GM18861 (cell line): ENCODE measurements around the gene FCHO2.
"Not testable (repeated sequence)": the region's sequence is repeated elsewhere in the genome, so short reads cannot be mapped to it uniquely, and the experiment has no call there.

ENCODE experiments used
- ATAC-seq: cut with Tn5 transposase; IDR thresholded peaks from one replicate; pipeline ENCODE4 v1.9.1; 2021; ENCODE audit not compliant: unreplicated experiment

The FCHO2 gene

DNA sequence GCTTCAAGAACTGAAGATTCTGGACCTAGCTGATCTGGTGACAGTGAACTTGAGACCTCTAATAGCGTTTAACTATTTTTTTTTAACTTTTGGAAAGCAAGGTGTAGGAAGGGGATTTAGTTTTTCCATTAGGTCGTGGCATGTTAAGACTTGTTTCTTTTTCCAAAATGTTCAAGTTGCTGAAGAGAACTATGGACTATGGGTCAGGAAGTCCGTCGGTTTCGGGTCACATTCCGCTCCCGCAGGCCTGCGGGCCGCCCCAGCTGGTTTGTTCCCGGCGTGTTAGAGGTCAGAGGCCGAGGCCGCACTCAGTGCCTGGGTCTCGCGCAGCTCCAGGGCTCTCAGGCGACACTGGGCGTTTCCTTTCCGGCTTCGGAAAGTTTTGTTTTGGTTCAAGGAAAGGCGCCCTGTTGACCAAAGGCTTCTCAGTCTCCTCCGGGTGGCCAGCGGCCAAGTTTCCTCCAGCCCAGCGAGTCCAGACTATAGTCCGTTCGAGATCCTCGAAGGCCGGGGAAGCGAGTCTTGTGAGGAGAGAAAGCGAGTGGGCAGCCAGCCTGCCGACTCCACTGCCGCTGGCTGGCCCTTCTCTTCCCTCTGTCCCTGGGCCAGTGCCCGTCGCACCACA is 586 bp upstream of the FCHO2 start:
- ATAC-seq: peak; percentile 29

DNA sequence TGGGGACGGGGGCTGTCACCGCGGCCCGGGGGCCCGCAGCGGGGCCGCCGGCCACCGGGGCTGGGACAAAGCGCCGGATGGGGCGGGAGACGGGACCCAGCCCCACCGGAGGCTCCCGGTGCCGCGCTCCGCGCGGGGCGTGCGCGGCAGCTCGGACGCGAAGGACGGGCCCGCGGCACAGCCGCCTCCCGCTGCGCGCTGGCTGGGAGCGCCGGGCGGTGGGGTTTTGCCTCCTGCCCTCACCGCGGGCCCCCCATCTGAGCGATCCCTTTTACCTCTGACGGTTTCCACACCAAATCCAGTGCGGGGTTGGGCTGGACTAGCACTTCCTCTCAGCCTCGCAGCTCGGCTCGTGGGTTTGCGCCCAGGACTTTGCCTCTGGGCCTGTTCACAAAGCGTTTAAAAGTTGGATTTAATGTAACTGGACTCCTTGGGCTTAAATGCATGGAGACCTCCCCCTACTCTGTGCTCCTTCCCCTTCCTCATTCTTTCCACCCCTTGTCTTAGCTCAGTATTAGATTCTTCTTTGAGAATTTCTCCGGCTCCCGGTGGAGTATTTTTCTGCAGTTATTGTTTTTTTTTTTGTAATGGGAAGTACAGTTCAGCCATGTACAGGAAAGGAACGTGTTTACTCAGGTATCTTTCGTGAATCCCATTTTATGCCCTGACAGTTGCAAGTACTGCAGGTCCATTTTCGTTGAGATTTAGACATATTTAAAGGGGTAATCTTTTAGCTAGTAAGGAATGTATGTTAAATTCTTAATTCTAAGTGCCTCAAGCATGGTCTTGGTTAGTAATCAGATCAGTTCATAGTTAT is 691 bp downstream of the FCHO2 start:
- ATAC-seq: peak; percentile 32

DNA sequence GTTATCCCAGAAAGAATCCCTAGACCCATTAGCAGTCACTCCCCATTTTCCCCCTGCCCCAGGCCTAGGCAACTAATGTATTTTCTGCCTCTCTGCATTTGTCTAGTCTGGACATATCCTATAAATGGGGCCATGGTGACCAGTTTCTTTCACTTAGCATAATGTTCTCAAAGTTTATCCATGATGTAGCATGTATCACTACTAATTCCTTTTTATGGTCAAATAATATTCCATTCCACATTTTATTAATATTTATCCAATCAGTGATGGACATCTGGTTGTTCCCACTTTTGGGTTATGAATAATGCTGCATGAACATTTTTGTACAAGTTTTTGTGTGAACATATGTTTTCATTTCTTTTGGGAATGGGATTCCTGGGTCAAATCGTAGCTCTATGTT is 1.5 kb downstream of the FCHO2 start:
- ATAC-seq: no peak

DNA sequence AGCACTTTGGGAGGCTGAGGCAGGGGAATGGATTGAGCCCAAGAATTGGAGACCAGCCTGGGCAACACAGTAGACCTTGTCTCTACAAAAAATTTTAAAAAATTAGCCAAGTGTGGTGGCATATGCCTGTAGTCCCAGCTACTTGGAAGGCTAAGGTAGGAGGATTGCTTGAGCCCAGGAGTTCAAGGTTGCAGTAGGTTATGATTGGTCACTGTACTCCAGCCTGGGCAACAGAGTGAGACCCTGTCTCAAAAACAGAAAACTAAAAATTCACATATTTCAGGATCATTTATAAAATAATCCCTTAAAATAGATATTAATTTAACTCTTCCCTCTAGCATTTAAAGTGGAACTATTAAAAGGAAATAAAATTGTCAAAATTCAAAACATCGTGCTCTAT is 3.4 kb downstream of the FCHO2 start:
- ATAC-seq: no peak

DNA sequence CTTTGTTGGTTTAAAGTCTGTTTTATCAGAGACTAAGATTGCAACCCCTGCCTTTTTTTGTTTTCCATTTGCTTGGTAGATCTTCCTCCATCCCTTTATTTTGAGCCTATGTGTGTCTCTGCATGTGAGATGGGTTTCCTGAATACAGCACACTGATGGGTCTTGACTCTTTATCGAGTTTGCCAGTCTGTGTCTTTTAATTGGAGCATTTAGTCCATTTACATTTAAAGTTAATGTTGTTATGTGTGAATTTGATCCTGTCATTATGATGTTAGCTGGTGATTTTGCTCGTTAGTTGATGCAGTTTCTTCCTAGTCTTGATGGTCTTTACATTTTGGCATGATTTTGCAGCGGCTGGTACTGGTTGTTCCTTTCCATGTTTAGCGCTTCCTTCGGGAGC is 18.6 kb downstream of the FCHO2 start:
- ATAC-seq: not testable (repeated sequence)

DNA sequence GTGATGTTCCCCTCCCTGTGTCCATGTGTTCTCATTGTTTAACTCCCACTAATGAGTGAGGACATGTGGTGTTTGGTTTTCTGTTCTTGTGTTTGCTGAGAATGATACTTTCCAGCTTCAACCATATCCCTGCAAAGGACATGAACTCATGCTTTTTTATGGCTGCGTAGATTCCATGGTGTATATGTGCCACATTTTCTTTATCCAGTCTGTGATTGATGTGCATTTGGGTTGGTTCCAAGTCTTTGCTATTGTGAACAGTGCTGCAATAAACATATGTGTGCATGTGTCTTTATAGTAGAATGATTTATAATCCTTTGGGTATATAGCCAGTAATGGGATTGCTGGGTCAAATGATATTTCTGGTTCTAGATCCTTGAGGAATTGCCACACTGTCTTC is 21.0 kb downstream of the FCHO2 start:
- not testable (repeated sequence) for ATAC-seq

DNA sequence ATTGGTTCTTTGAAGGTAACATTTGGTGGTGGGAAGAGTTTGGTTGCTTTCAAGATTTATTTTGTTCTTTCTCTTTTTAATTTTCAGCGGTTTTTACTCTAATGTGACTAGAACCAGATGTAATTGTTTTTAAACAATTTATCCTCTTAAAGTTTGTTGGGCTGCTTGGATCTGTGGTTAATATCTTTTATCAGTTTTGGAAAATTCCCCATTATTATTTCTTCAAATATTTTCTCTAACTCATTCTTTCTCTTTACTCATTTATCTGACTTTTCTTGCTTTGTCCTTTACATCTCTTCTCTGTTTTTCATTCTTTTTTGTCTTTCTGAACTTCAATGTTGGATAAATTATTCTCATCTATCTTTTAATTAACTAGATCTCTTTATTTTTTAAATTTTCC is 29.9 kb downstream of the FCHO2 start:
- ATAC-seq: no peak

DNA sequence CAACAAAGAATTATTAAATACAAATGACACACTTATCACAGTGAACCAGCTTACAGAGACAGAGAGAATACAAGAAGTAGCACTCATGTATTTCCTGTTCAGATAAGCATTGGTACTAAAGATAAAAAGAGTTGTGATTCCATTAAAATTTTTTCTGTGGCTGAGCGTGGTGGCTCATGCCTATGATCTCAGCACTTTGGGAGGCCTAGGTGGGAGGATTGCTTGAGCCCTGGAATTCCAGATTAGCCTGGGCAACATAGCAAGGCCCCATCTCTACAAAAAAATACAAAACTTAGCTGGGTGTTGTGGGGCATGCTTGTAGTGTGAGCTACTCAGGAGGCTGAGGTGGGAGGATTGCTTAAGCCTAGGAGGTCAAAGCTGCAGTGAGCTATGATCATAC is 32.9 kb downstream of the FCHO2 start:
- ATAC-seq: no peak

DNA sequence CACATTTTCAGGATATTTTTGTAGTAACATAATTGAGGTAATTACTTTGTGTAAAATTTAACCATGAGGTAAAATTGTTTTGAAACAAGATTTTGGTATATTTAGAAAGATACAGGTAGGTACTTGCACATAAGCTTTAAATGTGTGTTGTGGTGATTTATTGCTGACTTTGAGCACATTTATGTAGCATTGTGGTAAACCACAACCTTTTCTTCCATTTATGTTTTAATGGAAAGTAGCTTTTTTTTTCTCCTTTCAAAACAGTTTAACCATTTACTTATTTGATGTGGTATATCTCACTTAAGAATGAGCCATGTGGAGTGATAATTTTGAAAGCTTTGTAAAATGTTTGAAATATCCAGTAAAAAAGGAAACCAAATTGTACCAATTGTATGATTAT is 35.6 kb downstream of the FCHO2 start:
- ATAC-seq: no peak

DNA sequence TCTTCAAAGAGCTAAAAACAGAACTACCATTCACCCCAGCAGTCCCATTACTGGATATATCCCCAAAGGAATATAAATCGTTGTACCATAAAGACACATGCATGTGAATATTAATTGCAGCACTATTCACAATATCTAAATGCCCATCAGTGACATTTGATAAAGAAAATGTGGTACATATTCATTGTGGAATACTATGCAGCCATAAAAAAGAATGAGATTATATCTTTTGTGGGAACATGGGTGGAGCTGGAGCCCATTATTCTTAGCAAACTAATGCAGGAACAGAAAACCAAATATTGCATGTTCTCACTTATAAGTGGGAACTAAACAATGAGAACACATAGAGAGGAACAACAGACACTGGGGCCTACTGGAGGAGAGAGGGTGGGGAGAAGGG is 38.7 kb downstream of the FCHO2 start:
- ATAC-seq: no peak

DNA sequence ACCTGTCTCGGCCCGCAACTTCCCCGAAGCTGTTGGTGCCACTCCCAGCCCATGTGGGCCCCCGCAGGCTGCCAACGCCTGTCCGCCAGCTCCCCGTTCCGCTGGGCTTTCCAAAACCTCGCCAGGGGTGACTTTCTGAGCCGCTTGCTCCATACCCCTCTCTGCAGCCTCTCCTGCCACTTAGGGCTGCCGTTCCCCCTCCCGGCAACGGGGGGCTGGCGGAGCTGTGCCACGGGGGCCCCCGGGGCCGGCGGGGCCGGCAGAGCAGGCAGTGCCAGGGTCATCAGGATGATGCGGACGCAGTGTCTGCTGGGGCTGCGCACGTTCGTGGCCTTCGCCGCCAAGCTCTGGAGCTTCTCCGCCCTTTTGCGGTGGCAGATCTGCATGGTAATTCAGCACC is 40.8 kb downstream of the FCHO2 start:
- no peak for ATAC-seq

DNA sequence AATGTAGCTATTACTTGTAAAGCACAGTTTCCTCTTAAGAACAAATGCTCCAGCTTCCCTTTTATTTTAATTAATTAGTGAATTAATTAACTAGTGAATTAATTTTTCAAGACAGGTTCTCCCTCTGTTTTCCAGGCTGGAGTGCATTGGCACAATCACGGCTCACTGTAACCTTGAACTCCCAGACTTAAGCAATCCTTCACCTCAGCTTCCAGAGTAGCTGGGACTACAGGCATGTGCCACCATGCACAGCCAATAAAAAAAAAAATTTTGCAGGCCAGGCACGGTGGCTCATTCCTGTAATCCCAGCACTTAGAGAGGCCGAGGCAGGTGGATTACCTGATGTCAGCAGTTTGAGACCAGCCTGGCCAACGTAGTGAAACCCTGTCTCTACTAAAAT is 44.1 kb downstream of the FCHO2 start:
- ATAC-seq: no peak

DNA sequence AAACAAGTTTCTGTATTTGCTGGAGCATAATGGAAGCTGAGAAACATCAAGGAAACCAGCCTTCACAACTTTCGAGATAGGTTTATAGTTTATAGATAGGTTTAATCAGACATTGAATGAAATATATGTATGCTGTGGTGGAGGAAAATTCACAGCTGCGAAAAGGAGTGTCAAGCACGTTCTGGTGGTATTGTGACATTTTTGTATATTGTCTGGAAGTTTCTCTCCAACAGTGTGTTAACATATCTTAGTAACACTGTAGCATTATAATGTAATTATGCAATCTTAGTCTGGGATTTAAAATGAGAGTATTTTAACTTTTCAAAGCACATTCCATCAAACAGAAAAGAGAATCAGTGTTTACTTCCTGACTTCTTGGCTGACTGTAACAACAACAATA is 50.0 kb downstream of the FCHO2 start:
- ATAC-seq: no peak

DNA sequence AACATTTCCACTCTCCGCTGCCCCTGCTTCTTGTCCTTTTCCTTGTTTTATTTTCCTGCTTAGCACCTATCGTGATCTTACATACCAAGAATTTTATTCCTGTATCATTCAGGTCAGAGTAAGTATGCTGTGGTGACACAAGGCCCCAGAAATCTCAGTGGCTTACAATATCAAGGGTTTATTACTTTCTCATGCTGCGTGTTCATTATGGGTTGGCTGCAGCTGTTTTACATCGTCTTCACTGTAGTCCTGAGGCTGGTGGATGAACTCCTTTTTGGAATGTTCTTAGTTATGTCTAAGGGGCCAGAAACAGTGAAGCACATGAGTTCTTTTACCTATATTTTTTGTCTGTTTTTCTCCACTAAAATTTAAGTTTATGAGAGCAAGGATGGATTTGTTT is 51.2 kb downstream of the FCHO2 start:
- no peak for ATAC-seq

DNA sequence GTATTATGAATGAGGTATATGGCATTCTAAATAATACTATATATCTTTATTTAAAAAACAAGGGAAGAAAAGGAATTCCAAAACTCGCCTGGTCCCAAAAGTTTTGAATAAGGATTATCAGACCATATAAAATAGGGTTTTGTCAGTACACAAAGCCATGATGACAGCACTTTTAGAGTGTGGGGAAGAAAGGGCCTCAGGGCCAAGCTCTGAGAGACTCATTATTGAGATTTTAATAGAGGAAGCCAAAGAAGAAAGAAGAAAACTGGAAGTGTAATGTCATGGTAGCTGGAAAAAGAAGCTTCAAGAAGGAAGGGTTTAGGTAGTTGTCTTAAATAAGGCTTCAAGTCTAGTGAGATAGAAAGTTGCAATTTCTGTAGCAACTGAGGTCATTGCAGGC is 53.0 kb downstream of the FCHO2 start:
- ATAC-seq: no peak

DNA sequence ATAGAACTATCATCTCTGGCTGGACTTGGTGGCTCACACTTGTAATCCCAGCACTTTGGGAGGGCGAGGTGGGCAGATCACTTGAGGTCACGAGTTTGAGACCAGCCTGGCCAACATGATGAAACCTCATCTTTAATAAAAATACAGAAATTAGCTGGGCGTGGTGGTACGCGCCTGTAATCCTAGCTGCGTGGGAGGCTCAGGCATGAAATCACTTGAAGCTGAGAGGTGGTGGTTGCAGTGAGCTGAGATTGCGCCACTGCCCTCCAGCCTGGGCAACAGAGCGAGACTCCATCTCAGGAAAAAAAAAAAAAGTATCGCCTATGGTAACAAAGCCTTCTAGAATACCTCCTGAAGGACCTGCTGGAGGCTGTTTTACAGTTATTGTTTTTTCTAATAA is 55.8 kb downstream of the FCHO2 start:
- not testable (repeated sequence) for ATAC-seq

DNA sequence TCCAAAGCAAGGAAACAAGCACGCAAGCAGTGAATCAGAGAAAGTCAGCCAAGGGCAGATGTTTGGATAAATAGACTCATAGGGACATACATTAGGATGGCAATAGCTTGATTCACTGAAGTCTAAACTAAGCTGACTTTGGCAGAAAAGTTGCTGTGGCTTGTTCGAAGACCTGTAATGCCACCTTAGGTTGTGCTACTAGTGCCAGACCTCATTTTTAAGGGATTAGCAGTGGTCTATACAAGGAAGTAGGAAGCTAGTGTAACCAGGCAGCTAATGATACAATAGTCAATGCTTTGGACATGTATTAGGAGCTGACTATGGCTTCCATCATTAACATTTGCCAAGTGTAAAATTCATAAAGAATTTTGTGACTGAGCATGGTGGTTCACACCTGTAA is 63.1 kb downstream of the FCHO2 start:
- ATAC-seq: no peak

DNA sequence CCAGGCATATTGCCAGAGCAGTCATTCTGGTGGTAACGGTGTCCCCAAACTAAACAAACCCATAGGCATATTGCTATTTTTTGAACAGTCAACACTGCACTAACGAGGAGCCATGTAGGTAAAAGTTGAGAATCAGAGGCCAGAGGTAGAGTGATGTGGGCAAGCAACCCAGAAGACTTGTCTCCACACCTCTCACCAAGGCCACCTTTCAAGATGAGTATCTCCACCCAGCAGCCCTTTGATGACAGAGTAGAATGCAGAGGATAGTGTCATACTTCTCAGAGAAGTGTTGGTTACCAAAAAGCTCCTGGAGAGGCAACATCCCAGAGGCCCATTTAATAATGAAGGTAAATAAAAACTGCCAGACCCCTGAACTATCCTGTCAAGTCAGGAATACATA is 63.9 kb downstream of the FCHO2 start:
- no peak for ATAC-seq

DNA sequence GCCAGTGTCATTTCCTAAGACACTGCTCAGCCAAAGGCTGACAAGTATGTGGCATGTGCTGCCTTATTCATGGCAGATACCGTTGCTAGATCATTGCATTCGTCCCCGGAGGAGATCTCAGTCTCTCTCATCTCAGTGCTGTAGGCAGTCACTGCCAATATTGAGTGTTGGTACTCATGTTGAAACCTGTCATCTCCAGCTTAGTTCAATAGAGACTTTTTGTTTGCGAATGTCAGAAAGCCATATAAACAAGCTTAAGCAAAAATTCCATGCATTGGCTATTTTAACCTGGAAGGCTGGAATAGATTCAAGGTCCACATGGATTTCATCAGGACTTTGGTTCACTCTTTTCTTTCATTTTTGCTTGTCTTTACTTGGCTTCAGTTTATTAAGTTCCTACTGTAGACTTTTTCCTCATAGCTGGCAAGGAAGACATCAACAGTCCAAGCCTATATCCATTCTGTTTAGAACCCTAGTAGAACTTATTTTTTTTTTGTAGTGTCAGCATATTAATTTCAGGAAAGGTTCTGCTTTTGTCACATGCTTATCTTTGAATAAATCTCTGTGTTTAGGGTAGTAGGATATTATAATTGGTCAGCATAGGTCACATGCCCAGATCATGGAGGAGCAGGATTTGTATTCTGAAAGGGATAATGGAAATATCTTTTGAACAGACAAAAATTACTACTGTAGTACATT is 66.8 kb downstream of the FCHO2 start:
- ATAC-seq: no peak

DNA sequence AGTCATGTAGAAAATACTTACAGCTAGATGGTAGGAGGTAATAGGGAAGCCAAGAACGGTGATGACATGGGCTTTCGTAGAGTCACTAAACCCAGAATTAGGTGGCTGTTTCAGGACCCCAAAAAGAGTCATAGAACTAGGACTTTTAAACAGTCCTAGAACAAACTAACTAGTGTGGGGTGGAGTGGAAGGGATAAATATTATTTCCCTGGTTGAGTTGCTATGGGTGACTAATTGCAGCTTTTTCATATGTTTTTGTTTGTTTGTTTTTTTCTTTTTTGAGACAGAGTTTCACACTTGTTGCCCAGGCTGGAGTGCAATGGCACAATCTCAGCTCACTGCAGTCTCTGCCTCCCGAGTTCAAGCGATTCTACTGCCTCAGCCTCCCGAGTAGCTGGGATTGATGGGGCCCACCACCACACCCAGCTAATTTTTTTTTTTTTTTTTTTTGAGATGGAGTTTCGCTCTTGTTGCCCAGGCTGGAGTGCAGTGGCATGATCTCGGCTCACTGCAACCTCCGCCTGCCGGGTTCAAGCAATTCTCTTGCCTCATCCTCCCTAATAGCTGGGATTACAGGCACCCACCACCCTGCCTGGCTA is 69.2 kb downstream of the FCHO2 start:
- not testable (repeated sequence) for ATAC-seq

DNA sequence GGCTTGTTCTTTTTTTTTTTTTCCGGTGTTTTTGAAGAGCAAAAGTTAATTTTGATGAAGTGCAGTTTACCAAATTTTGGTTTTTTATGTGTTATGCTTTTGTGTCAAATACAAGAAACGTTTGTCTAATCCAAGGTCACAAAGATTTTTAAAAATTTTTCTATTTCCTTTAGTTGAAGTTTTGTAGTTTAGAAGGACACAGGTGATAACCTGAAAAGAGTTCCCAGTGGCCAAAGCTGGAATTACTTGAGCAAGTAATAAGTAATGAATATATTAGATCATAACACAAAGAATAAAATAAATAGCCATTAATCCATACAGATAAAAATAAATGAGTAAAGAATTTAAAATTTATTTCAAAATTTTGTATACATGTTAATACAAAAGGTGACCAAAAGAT is 71.5 kb downstream of the FCHO2 start:
- ATAC-seq: no peak

DNA sequence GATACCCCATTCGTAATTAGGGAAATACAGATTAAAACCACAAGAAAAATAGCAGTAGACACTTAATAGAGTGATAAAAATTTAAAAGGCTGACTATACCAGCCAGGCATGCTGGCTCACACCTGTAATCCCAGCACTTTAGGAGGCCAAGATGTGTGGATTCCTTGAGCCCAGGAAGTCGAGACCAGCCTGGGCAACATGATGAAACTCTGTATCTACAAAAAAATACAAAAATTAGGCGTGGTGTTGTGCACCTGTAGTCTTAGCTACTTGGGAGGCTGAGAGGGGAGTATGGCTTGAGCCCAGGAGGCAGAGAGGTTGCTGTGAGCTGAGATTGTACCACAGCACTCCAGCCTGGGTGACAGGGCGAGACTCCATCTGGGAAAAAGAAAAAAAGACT is 72.0 kb downstream of the FCHO2 start:
- no peak for ATAC-seq
